WTC11 (cell line): Measurements from ENCODE around the gene UQCRQ. TPM values are rescaled to one million over a fixed set of nuclear protein-coding genes. Genes with fewer than 3 reads are reported as not detected.

Experiments used
- ATAC-seq: fragments of 200-7000 bp; cut with Tn5 transposase; 2 replicates; pipeline ENCODE4 v1.10.0; 2021; ENCODE audit warnings: mild to moderate bottlenecking, moderate library complexity
- CTCF ChIA-PET: fragments of 300-600 bp; sonication (Branson Sonifier 250); formaldehyde crosslinking; loops from one replicate; lab custom pipeline; 2021; ENCODE audit warnings: antibody characterized with exemption; lab: Charles Lee
- POLR2A ChIA-PET: fragments of 350-600 bp; sonication (Branson Sonifier 250); formaldehyde crosslinking; loops from one replicate; lab custom pipeline; 2021; ENCODE audit warnings: antibody characterized with exemption; lab: Charles Lee
- DNase-seq: peaks from one replicate; pipeline ENCODE4 v3.0.0; 2021; ENCODE audit warnings: low spot score
- H3K27ac Mint-ChIP-seq: 2 replicates; pipeline ENCODE4 v1.8.0; 2021; ENCODE audit warnings: mixed read lengths
- H3K27me3 Mint-ChIP-seq: 2 replicates; pipeline ENCODE4 v1.8.0; 2021; ENCODE audit warnings: low read depth, mild to moderate bottlenecking, moderate library complexity, mixed read lengths
- H3K36me3 Mint-ChIP-seq: 2 replicates; pipeline ENCODE4 v1.8.0; 2021; ENCODE audit warnings: mixed read lengths
- H3K4me1 Mint-ChIP-seq: 2 replicates; pipeline ENCODE4 v1.8.0; 2022; ENCODE audit warnings: mixed read lengths
- H3K4me3 Mint-ChIP-seq: 2 replicates; pipeline ENCODE4 v1.8.0; 2021; ENCODE audit warnings: mild to moderate bottlenecking, moderate library complexity, mixed read lengths
- H3K9me3 Mint-ChIP-seq: 2 replicates; pipeline ENCODE4 v1.8.0; 2021; ENCODE audit warnings: mixed read lengths
- ATF1 ChIP-seq: sonication (generic); formaldehyde crosslinking; IDR thresholded peaks from 2 replicates; pipeline ENCODE4 v1.8.1; 2023; ENCODE audit warnings: mild to moderate bottlenecking, moderate library complexity, missing genetic modification reagents
- ESRRA ChIP-seq: sonication (generic); formaldehyde crosslinking; IDR thresholded peaks from 2 replicates; pipeline ENCODE4 v1.8.1; 2022; ENCODE audit warnings: mild to moderate bottlenecking, missing genetic modification reagents, borderline replicate concordance
- ETV6 ChIP-seq: sonication (generic); formaldehyde crosslinking; IDR thresholded peaks from 2 replicates; pipeline ENCODE4 v1.8.1; 2022; ENCODE audit warnings: mild to moderate bottlenecking, missing genetic modification reagents
- FOXJ3 ChIP-seq: sonication (generic); formaldehyde crosslinking; IDR thresholded peaks from 2 replicates; pipeline ENCODE4 v1.9.0; 2021; ENCODE audit warnings: missing genetic modification reagents, mild to moderate bottlenecking, borderline replicate concordance
- GTF2I ChIP-seq: fragments of 250-450 bp; sonication (Bioruptor Pico); conservative IDR thresholded peaks from 2 replicates; pipeline ENCODE4 v1.4.0; 2021; ENCODE audit warnings: mild to moderate bottlenecking
- MXD4 ChIP-seq: fragments of 250-450 bp; sonication (Bioruptor Pico); IDR thresholded peaks from 2 replicates; pipeline ENCODE4 v1.8.0; 2021; ENCODE audit warnings: mild to moderate bottlenecking, moderate library complexity, borderline replicate concordance
- NR1H2 ChIP-seq: sonication (generic); formaldehyde crosslinking; IDR thresholded peaks from 2 replicates; pipeline ENCODE4 v1.9.0; 2021; ENCODE audit warnings: mild to moderate bottlenecking, moderate library complexity, missing genetic modification reagents
- NR3C1 ChIP-seq: sonication (generic); formaldehyde crosslinking; conservative IDR thresholded peaks from 2 replicates; pipeline ENCODE4 v1.8.1; 2023; ENCODE audit warnings: low read depth, mild to moderate bottlenecking, missing genetic modification reagents
- OVOL2 ChIP-seq: fragments of 250-450 bp; sonication (Bioruptor Pico); IDR thresholded peaks from 2 replicates; pipeline ENCODE4 v1.9.0; 2021; ENCODE audit warnings: mild to moderate bottlenecking, borderline replicate concordance
- PRRX2 ChIP-seq: fragments of 250-450 bp; sonication (Bioruptor Pico); IDR thresholded peaks from 2 replicates; pipeline ENCODE4 v1.8.0; 2021; ENCODE audit warnings: mild to moderate bottlenecking
- SMAD4 ChIP-seq: sonication (generic); formaldehyde crosslinking; IDR thresholded peaks from 2 replicates; pipeline ENCODE4 v1.8.0; 2022; ENCODE audit warnings: mild to moderate bottlenecking, missing genetic modification reagents
- SOX15 ChIP-seq: fragments of 250-450 bp; sonication (Bioruptor Pico); IDR thresholded peaks from 2 replicates; pipeline ENCODE4 v1.9.0; 2021; ENCODE audit warnings: mild to moderate bottlenecking
- SP1 ChIP-seq: sonication (generic); formaldehyde crosslinking; conservative IDR thresholded peaks from 2 replicates; pipeline ENCODE4 v1.8.1; 2022; ENCODE audit warnings: missing genetic modification reagents
- ZNF121 ChIP-seq: sonication (generic); formaldehyde crosslinking; IDR thresholded peaks from 2 replicates; pipeline ENCODE4 v1.8.0; 2023; ENCODE audit warnings: missing genetic modification reagents
- ZNF263 ChIP-seq: sonication (generic); formaldehyde crosslinking; IDR thresholded peaks from 2 replicates; pipeline ENCODE4 v1.8.1; 2022; ENCODE audit warnings: low read depth, mild to moderate bottlenecking, moderate library complexity, missing genetic modification reagents
- ZNF317 ChIP-seq: sonication (generic); formaldehyde crosslinking; IDR thresholded peaks from 2 replicates; pipeline ENCODE4 v1.8.1; 2023; ENCODE audit warnings: low read depth, mild to moderate bottlenecking, moderate library complexity, missing genetic modification reagents, borderline replicate concordance
- ZNF396 ChIP-seq: fragments of 250-450 bp; sonication (Bioruptor Pico); IDR thresholded peaks from 2 replicates; pipeline ENCODE4 v1.8.0; 2021; ENCODE audit warnings: mild to moderate bottlenecking, moderate library complexity, borderline replicate concordance
- total RNA-seq: library from RNA; stranded (reverse); gene quantifications from 3 replicates; pipeline ENCODE4 v1.2.3, GENCODE V29; 2021
- TF ChIP-seq, protein P1 (sequence below): sonication (generic); formaldehyde crosslinking; IDR thresholded peaks from 2 replicates; pipeline ENCODE4 v1.8.0; 2023; ENCODE audit warnings: missing genetic modification reagents
- TF ChIP-seq, protein P2 (sequence below): fragments of 250-450 bp; sonication (Bioruptor Pico); IDR thresholded peaks from 2 replicates; pipeline ENCODE4 v1.8.0; 2021; ENCODE audit warnings: mild to moderate bottlenecking
- TF ChIP-seq, protein P3 (sequence below): sonication (generic); formaldehyde crosslinking; IDR thresholded peaks from 2 replicates; pipeline ENCODE4 v1.8.0; 2022; ENCODE audit warnings: mild to moderate bottlenecking, missing genetic modification reagents
- TF ChIP-seq, protein P4 (sequence below): sonication (generic); formaldehyde crosslinking; conservative IDR thresholded peaks from 2 replicates; pipeline ENCODE4 v1.8.1; 2023; ENCODE audit warnings: mild to moderate bottlenecking, low read depth, missing genetic modification reagents, moderate library complexity
- TF ChIP-seq, protein P5 (sequence below): sonication (generic); formaldehyde crosslinking; IDR thresholded peaks from 2 replicates; pipeline ENCODE4 v1.8.0; 2022; ENCODE audit warnings: mild to moderate bottlenecking, missing genetic modification reagents
- TF ChIP-seq, protein P6 (sequence below): fragments of 250-450 bp; sonication (Bioruptor Pico); conservative IDR thresholded peaks from 2 replicates; pipeline ENCODE4 v1.9.0; 2021; ENCODE audit warnings: mild to moderate bottlenecking
- TF ChIP-seq, protein P7 (sequence below): fragments of 250-450 bp; sonication (Bioruptor Pico); IDR thresholded peaks from 2 replicates; pipeline ENCODE4 v1.9.0; 2021; ENCODE audit warnings: mild to moderate bottlenecking

Gene UQCRQ
- total RNA-seq, 1 experiment from 2014 or later: 256 TPM

DNA sequence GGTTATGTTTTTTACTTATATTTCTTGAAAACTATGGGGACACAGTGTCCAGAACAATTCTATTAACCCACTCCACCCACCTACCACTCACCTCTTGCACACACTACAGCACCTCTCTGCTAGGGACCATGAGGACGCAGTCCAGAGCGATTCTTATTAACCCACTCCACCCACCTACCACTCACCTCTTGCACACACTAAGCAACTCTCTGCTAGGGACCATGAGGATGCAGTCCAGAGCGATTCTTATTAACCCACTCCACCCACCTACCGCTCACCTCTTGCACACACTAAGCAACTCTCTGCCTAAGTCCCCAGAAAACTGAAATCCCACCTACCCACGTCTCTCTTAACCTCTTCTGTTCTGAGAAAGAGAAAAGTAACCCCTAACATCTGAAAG is 33.8 kb upstream of the UQCRQ start:
- CTCF ChIA-PET: no interaction called here
- POLR2A ChIA-PET: no interaction called here

DNA sequence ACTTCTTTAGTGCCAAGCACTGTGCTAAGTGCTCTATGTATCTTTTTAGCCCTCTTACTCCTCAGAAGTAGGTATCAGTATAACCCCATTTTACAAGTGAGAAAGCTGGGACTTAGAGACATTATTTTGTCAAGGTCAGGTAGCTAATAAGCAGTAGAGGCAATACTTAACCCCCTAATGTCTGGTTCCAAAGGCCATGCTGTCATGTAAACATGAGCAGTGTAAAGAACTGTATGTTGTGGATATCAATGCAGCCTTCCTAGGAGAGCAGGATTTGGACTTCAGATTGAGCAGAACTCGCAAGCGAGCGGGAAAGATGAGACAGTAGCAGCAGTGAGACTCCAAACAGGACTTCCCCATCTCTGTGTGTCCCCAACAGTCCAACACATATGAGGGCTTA is 32.4 kb upstream of the UQCRQ start:
- ChIA-PET POLR2A (no interaction called here), CTCF (interaction anchor here (1.2 to 1.7 kb wide), 4 partner anchors 11 to 308 kb away, joined by 3 to 6 read pairs (median 4); no protein-coding TSS in a partner anchor)
- H3K4me1 Mint-ChIP-seq: peaks cover 6% of the 10 kb centered on the region

More for the DNA sequence above, 33.8 kb upstream of the UQCRQ start:
- DNase-seq: no peak
- H3K9me3 Mint-ChIP-seq: no peaks in the 10 kb centered on the region
- no peak overlapping the region for H3K27ac Mint-ChIP-seq
- TF ChIP-seq, protein P1, sequence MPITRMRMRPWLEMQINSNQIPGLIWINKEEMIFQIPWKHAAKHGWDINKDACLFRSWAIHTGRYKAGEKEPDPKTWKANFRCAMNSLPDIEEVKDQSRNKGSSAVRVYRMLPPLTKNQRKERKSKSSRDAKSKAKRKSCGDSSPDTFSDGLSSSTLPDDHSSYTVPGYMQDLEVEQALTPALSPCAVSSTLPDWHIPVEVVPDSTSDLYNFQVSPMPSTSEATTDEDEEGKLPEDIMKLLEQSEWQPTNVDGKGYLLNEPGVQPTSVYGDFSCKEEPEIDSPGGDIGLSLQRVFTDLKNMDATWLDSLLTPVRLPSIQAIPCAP (CRISPR knock-in tag): no peak
- no peak for TF ChIP-seq ZNF317
- TF ChIP-seq ZNF396 (CRISPR knock-in tag): no peak
- TF ChIP-seq SMAD4 (CRISPR knock-in tag): no peak
- TF ChIP-seq GTF2I: no peak
- no peak for TF ChIP-seq NR3C1 (CRISPR knock-in tag)
- TF ChIP-seq, protein P2, sequence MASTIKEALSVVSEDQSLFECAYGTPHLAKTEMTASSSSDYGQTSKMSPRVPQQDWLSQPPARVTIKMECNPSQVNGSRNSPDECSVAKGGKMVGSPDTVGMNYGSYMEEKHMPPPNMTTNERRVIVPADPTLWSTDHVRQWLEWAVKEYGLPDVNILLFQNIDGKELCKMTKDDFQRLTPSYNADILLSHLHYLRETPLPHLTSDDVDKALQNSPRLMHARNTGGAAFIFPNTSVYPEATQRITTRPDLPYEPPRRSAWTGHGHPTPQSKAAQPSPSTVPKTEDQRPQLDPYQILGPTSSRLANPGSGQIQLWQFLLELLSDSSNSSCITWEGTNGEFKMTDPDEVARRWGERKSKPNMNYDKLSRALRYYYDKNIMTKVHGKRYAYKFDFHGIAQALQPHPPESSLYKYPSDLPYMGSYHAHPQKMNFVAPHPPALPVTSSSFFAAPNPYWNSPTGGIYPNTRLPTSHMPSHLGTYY (CRISPR knock-in tag): no peak
- no peak for TF ChIP-seq OVOL2 (CRISPR knock-in tag)
- TF ChIP-seq SP1 (CRISPR knock-in tag): no peak
- TF ChIP-seq MXD4: no peak
- no peak for TF ChIP-seq ZNF263 (CRISPR knock-in tag)
- no peak for TF ChIP-seq ATF1 (CRISPR knock-in tag)
- TF ChIP-seq, protein P3, sequence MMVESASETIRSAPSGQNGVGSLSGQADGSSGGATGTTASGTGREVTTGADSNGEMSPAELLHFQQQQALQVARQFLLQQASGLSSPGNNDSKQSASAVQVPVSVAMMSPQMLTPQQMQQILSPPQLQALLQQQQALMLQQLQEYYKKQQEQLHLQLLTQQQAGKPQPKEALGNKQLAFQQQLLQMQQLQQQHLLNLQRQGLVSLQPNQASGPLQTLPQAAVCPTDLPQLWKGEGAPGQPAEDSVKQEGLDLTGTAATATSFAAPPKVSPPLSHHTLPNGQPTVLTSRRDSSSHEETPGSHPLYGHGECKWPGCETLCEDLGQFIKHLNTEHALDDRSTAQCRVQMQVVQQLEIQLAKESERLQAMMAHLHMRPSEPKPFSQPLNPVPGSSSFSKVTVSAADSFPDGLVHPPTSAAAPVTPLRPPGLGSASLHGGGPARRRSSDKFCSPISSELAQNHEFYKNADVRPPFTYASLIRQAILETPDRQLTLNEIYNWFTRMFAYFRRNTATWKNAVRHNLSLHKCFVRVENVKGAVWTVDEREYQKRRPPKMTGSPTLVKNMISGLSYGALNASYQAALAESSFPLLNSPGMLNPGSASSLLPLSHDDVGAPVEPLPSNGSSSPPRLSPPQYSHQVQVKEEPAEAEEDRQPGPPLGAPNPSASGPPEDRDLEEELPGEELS (CRISPR knock-in tag): no peak
- no peak for ATAC-seq
- no peaks in the 10 kb centered on the region for H3K36me3 Mint-ChIP-seq
- peaks cover 55% of the 10 kb centered on the region for H3K27me3 Mint-ChIP-seq
- no peak overlapping the region for H3K4me3 Mint-ChIP-seq
- peaks cover 6% of the 10 kb centered on the region for H3K4me1 Mint-ChIP-seq

More for the DNA sequence above, 32.4 kb upstream of the UQCRQ start:
- TF ChIP-seq ZNF121 (CRISPR knock-in tag) (no peak), ESRRA (no peak), ETV6 (CRISPR knock-in tag) (no peak), FOXJ3 (CRISPR knock-in tag) (no peak), NR1H2 (no peak), PRRX2 (no peak), SOX15 (CRISPR knock-in tag) (no peak)
- TF ChIP-seq, protein P4, sequence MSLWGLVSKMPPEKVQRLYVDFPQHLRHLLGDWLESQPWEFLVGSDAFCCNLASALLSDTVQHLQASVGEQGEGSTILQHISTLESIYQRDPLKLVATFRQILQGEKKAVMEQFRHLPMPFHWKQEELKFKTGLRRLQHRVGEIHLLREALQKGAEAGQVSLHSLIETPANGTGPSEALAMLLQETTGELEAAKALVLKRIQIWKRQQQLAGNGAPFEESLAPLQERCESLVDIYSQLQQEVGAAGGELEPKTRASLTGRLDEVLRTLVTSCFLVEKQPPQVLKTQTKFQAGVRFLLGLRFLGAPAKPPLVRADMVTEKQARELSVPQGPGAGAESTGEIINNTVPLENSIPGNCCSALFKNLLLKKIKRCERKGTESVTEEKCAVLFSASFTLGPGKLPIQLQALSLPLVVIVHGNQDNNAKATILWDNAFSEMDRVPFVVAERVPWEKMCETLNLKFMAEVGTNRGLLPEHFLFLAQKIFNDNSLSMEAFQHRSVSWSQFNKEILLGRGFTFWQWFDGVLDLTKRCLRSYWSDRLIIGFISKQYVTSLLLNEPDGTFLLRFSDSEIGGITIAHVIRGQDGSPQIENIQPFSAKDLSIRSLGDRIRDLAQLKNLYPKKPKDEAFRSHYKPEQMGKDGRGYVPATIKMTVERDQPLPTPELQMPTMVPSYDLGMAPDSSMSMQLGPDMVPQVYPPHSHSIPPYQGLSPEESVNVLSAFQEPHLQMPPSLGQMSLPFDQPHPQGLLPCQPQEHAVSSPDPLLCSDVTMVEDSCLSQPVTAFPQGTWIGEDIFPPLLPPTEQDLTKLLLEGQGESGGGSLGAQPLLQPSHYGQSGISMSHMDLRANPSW (CRISPR knock-in tag): no peak
- TF ChIP-seq, protein P5, sequence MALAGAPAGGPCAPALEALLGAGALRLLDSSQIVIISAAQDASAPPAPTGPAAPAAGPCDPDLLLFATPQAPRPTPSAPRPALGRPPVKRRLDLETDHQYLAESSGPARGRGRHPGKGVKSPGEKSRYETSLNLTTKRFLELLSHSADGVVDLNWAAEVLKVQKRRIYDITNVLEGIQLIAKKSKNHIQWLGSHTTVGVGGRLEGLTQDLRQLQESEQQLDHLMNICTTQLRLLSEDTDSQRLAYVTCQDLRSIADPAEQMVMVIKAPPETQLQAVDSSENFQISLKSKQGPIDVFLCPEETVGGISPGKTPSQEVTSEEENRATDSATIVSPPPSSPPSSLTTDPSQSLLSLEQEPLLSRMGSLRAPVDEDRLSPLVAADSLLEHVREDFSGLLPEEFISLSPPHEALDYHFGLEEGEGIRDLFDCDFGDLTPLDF (CRISPR knock-in tag): no peak
- TF ChIP-seq, protein P6, sequence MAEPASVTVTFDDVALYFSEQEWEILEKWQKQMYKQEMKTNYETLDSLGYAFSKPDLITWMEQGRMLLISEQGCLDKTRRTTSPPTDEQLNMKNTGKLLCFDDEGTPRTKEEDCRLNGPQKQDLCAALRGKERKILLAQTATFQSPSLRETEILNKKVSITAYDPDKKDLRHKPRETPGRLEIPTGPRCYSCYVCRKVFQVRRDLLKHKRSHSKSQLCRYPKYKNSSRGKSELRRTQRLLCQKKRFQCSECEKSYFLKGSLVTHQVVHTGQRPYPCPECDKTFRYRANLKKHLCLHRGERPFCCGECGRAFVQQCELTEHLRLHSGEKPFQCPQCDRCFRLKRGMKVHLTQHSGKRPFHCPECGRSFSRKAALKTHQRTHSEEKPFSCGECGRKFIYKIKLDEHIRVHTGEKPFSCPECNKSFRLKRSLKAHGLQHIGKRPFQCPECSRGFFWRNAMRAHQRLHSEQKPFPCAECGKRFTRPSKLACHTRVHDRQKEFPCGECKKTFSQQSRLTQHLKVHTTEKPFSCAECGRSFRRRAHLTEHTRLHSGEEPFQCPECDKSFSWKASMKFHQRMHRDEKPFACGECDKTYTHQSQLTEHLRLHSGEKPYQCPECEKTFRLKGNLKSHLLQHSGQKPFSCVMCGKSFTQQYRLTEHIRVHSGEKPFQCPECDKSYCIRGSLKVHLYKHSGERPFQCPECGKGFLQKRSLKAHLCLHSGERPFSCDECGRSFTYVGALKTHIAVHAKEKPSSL: no peak
- TF ChIP-seq, protein P7, sequence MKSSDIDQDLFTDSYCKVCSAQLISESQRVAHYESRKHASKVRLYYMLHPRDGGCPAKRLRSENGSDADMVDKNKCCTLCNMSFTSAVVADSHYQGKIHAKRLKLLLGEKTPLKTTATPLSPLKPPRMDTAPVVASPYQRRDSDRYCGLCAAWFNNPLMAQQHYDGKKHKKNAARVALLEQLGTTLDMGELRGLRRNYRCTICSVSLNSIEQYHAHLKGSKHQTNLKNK (CRISPR knock-in tag): no peak
- Mint-ChIP-seq H3K27me3 (peaks cover 41% of the 10 kb centered on the region), H3K4me3 (no peak overlapping the region), H3K36me3 (no peaks in the 10 kb centered on the region), H3K27ac (no peak overlapping the region), H3K9me3 (no peaks in the 10 kb centered on the region)
- no peak for DNase-seq
- ATAC-seq: no peak
